Suppressor macrophage treated with lipopolysaccharide for 4 hours (primary cell): Measurements from ENCODE around the gene CLEC4G.

Experiments
- DNase-seq: peaks from one replicate; pipeline ENCODE4 v3.0.0-alpha.2; 2020

CLEC4G gene

GRCh38 chr19:7720351-7720750 is 11.6 kb downstream of the CLEC4G start:
- DNase-seq: no peak

- DNase-seq: no peak
Observed at GRCh38 chr19:7718668-7719067, 13.2 kb downstream of the CLEC4G start.

- no peak for DNase-seq
Observed at GRCh38 chr19:7716762-7717161, 15.1 kb downstream of the CLEC4G start.

- DNase-seq: no peak
Observed at GRCh38 chr19:7715671-7716070, 16.2 kb downstream of the CLEC4G start.

GRCh38 chr19:7710616-7711015 is 21.3 kb downstream of the CLEC4G start:
- DNase-seq: no peak

GRCh38 chr19:7709932-7710460 is 21.9 kb downstream of the CLEC4G start:
- no peak for DNase-seq

GRCh38 chr19:7706955-7707456 is 24.9 kb downstream of the CLEC4G start:
- DNase-seq: no peak

- DNase-seq: peak; percentile 72
Observed at GRCh38 chr19:7706188-7706954, 25.5 kb downstream of the CLEC4G start.

- peak; percentile 94 for DNase-seq
Observed at GRCh38 chr19:7705387-7706187, 26.3 kb downstream of the CLEC4G start.

- no peak for DNase-seq
Observed at GRCh38 chr19:7704280-7705060, 27.4 kb downstream of the CLEC4G start.

- DNase-seq: no peak
Observed at GRCh38 chr19:7703332-7703731, 28.6 kb downstream of the CLEC4G start.

- DNase-seq: peak; percentile 66
Observed at GRCh38 chr19:7701654-7702457, 30.1 kb downstream of the CLEC4G start, which contains the start of gene FCER2. Gene FCER2, minus strand, starts transcription at chr19:7702131. Its CDS starts 2,371 bp downstream, at chr19:7699760.

GRCh38 chr19:7701049-7701653 is 30.8 kb downstream of the CLEC4G start:
- DNase-seq: no peak

- peak; percentile 64 for DNase-seq
Observed at GRCh38 chr19:7699417-7700401, 32.2 kb downstream of the CLEC4G start.

- DNase-seq: no peak
Observed at GRCh38 chr19:7699003-7699402, 32.9 kb downstream of the CLEC4G start.

- DNase-seq: no peak
Observed at GRCh38 chr19:7698583-7698982, 33.3 kb downstream of the CLEC4G start.

GRCh38 chr19:7697721-7698287 is 34.1 kb downstream of the CLEC4G start:
- DNase-seq: no peak

- no peak for DNase-seq
Observed at GRCh38 chr19:7694499-7694898, 37.4 kb downstream of the CLEC4G start.

GRCh38 chr19:7692417-7693088 is 39.4 kb downstream of the CLEC4G start:
- no peak for DNase-seq
